Liver (tissue), 9 donors: ENCODE measurements around the gene MAN1A2. TPM values are rescaled to one million over a fixed set of nuclear protein-coding genes. Genes with fewer than 3 reads are reported as not detected.

ENCODE experiments used
- DNase-seq: peaks from one replicate; pipeline ENCODE4 v3.0.0-alpha.2; 2017; ENCODE audit warnings: low spot score
- H3K27ac ChIP-seq, 2 donors: one replicate each; pipeline ENCODE4 v1.7.0; 2013; ENCODE audit warnings: inconsistent platforms in 2 of 2, low read length in 2 of 2, control low read depth in 1 of 2, low read depth in 1 of 2, mild to moderate bottlenecking in 1 of 2
- H3K27me3 ChIP-seq, 4 donors: one replicate each; pipeline versions ENCODE4 v1.6.1 to v1.7.0; 2013; ENCODE audit warnings: low read length in 3 of 4, inconsistent platforms in 1 of 4, mild to moderate bottlenecking in 1 of 4, moderate library complexity in 1 of 4; ENCODE audit not compliant: control insufficient read depth in 4 of 4, insufficient read depth in 4 of 4
- H3K36me3 ChIP-seq, 4 donors: one replicate each; pipeline versions ENCODE4 v1.6.1 to v1.7.0; 2013; ENCODE audit warnings: low read length in 3 of 4, mild to moderate bottlenecking in 3 of 4, low read depth in 1 of 4, moderate library complexity in 1 of 4; ENCODE audit not compliant: control insufficient read depth in 4 of 4, insufficient read depth in 3 of 4
- H3K4me1 ChIP-seq, 4 donors: one replicate each; pipeline versions ENCODE4 v1.6.1 to v1.7.0; 2013; ENCODE audit warnings: low read length in 3 of 4, mild to moderate bottlenecking in 3 of 4, moderate library complexity in 1 of 4; ENCODE audit not compliant: control insufficient read depth in 4 of 4, insufficient read depth in 4 of 4
- H3K4me3 ChIP-seq, 3 donors: one replicate each; pipeline versions ENCODE4 v1.6.1 to v1.7.0; 2013; ENCODE audit warnings: low read length in 3 of 3, control low read depth in 1 of 3, low read depth in 1 of 3, mild to moderate bottlenecking in 1 of 3
- H3K9ac ChIP-seq, 2 donors: one replicate each; pipeline ENCODE4 v1.7.0; 2013; ENCODE audit warnings: low read length in 2 of 2, mild to moderate bottlenecking in 2 of 2, moderate library complexity in 2 of 2, control low read depth in 1 of 2, low read depth in 1 of 2
- H3K9me3 ChIP-seq, 4 donors: one replicate each; pipeline versions ENCODE4 v1.6.1 to v1.7.0; 2013; ENCODE audit warnings: low read length in 3 of 4; ENCODE audit not compliant: control insufficient read depth in 4 of 4
- ATF3 ChIP-seq: IDR thresholded peaks from 2 replicates; pipeline ENCODE4 v1.6.1; 2016; ENCODE audit warnings: antibody characterized with exemption
- CTCF ChIP-seq: fragments of 150-350 bp; IDR thresholded peaks from 2 replicates; pipeline ENCODE4 v1.5.1; 2017; ENCODE audit warnings: improper control_type of control experiment, low read depth, low read length; ENCODE audit not compliant: missing input control
- EGR1 ChIP-seq, 2 donors: IDR thresholded peaks; 2 replicates each; pipeline ENCODE4 v1.6.1; 2016 to 2018; ENCODE audit warnings: antibody characterized with exemption in 2 of 2, low read depth in 2 of 2
- FOXA1 ChIP-seq: IDR thresholded peaks from 2 replicates; pipeline ENCODE4 v1.6.1; 2016; ENCODE audit warnings: antibody characterized with exemption
- FOXA2 ChIP-seq: IDR thresholded peaks from 2 replicates; pipeline ENCODE4 v1.6.1; 2016; ENCODE audit warnings: antibody characterized with exemption
- GABPA ChIP-seq, 2 donors: IDR thresholded peaks in 1 of 2; conservative IDR thresholded peaks in 1 of 2; 2 replicates each; pipeline ENCODE4 v1.6.1; 2016; ENCODE audit warnings: antibody characterized with exemption in 2 of 2, mild to moderate bottlenecking in 1 of 2, moderate library complexity in 1 of 2
- HNF4A ChIP-seq, 2 donors: conservative IDR thresholded peaks; 2 replicates each; pipeline ENCODE4 v1.6.1; 2016; ENCODE audit warnings: antibody characterized with exemption in 2 of 2, mild to moderate bottlenecking in 2 of 2
- HNF4G ChIP-seq: IDR thresholded peaks from 2 replicates; pipeline ENCODE4 v1.6.1; 2016; ENCODE audit warnings: antibody characterized with exemption
- JUND ChIP-seq, 2 donors: IDR thresholded peaks; 2 replicates each; pipeline ENCODE4 v1.6.1; 2016; ENCODE audit warnings: antibody characterized with exemption in 2 of 2
- MAX ChIP-seq: IDR thresholded peaks from 2 replicates; pipeline ENCODE4 v1.6.1; 2016; ENCODE audit warnings: antibody characterized with exemption
- NR2F2 ChIP-seq: IDR thresholded peaks from 2 replicates; pipeline ENCODE4 v1.6.1; 2016; ENCODE audit warnings: antibody characterized with exemption
- RAD21 ChIP-seq, 2 donors: IDR thresholded peaks; 2 replicates each; pipeline ENCODE4 v1.6.1; 2016; ENCODE audit warnings: antibody characterized with exemption in 2 of 2, mild to moderate bottlenecking in 2 of 2
- REST ChIP-seq: IDR thresholded peaks from 2 replicates; pipeline ENCODE4 v1.6.1; 2016; ENCODE audit warnings: antibody characterized with exemption, mild to moderate bottlenecking
- RXRA ChIP-seq, 2 donors: IDR thresholded peaks; 2 replicates each; pipeline ENCODE4 v1.6.1; 2017 to 2018; ENCODE audit warnings: antibody characterized with exemption in 2 of 2, mild to moderate bottlenecking in 1 of 2
- SP1 ChIP-seq: IDR thresholded peaks from 2 replicates; pipeline ENCODE4 v1.6.1; 2018; ENCODE audit warnings: antibody characterized with exemption, mild to moderate bottlenecking
- TAF1 ChIP-seq: conservative IDR thresholded peaks from 2 replicates; pipeline ENCODE4 v1.6.1; 2016; ENCODE audit warnings: antibody characterized with exemption, mild to moderate bottlenecking
- YY1 ChIP-seq: IDR thresholded peaks from 2 replicates; pipeline ENCODE4 v1.6.1; 2016; ENCODE audit warnings: antibody characterized with exemption, mild to moderate bottlenecking
- ZBTB33 ChIP-seq: IDR thresholded peaks from 2 replicates; pipeline ENCODE4 v1.6.1; 2016; ENCODE audit warnings: antibody characterized with exemption
- WGBS: extraction: QIAGEN DNeasy Blood & Tissue Kit; methylation state at CpG from one replicate; pipeline ENCODE4 v1.1.7; 2013; 5-methylcytosine and 5-hydroxymethylcytosine counted together
- polyA plus RNA-seq, 2 donors: library from polyadenylated mRNA; stranded (reverse) in 1 of 2; unstranded in 1 of 2; fragments of 200-250 nt in 1 of 2; fragments of >200 nt in 1 of 2; fragmentation: Nextera tagmentation in 1 of 2; extraction: Ambion mirVana in 1 of 2; gene quantifications; one replicate each; pipeline versions ENCODE4 v1.2.1 to v1.2.3, GENCODE V29; 2013 to 2015
- total RNA-seq, 2 donors: library from RNA; depleted of rRNA; stranded (reverse); fragments of >200 nt; gene quantifications; one replicate each; pipeline ENCODE4 v1.2.3, GENCODE V29; 2014
- donor health status: healthy.
- donor health status: healthy.
- donor health status: healthy.
- donor health status: healthy.
- donor health status: healthy.

Gene MAN1A2
- total and polyA plus RNA-seq, 4 donors = 10.9 to 58.7 (median 25.1) TPM

GRCh38 chr1:117527566-117528102 lies 160.4 kb downstream of the MAN1A2 start:
- H3K4me1 ChIP-seq = peaks cover 3 to 15% (median 10%) of the 10 kb centered on the region in 4 donors
- no peak for DNase-seq
- peak overlapping the region in 1 of 2 donors; percentile 28 for H3K9ac ChIP-seq
- WGBS = 36% methylated on average over 2 of the region's 2 CpGs
- H3K36me3 ChIP-seq = no peaks in the 10 kb centered on the region
- no peak overlapping the region for H3K4me3 ChIP-seq
- peak overlapping the region in 1 of 2 donors; percentile 16 for H3K27ac ChIP-seq
- TF ChIP-seq HNF4A (conservative IDR thresholded peaks at IDR 0.05) (no peak), JUND (IDR thresholded peaks at IDR 0.05) (peak in 1 of 2 donors; percentile 17), HNF4G (no peak), EGR1 (IDR thresholded peaks at IDR 0.05; ENCODE audit: low read depth in 2 of 2) (no peak), FOXA1 (no peak), FOXA2 (no peak), GABPA (IDR thresholded peaks at IDR 0.05 in 1 of 2, conservative IDR thresholded peaks at IDR 0.05 in 1 of 2) (no peak), SP1 (no peak), CTCF (no peak), RAD21 (IDR thresholded peaks at IDR 0.05) (peak in 1 of 2 donors; percentile 4), YY1 (peak; percentile 20), ZBTB33 (no peak)
- H3K9me3 ChIP-seq = no peaks in the 10 kb centered on the region
- no peaks in the 10 kb centered on the region for H3K27me3 ChIP-seq

- peaks cover 3 to 15% (median 10%) of the 10 kb centered on the region in 4 donors for H3K4me1 ChIP-seq
- no peaks in the 10 kb centered on the region for H3K27me3 ChIP-seq
- H3K9ac ChIP-seq = no peak overlapping the region
- no peaks in the 10 kb centered on the region for H3K9me3 ChIP-seq
- WGBS = 54% methylated on average over 3 of the region's 3 CpGs
- TF ChIP-seq FOXA1 (no peak), HNF4G (peak; percentile 23), REST (peak; percentile 51), JUND (IDR thresholded peaks at IDR 0.05) (peak; percentile 61 to 76), MAX (no peak), RAD21 (IDR thresholded peaks at IDR 0.05) (peak; percentile 14 to 46), YY1 (peak; percentile 53), EGR1 (IDR thresholded peaks at IDR 0.05; ENCODE audit: low read depth in 2 of 2) (no peak), ATF3 (peak; percentile 81), ZBTB33 (peak; percentile 29), TAF1 (no peak), GABPA (IDR thresholded peaks at IDR 0.05 in 1 of 2, conservative IDR thresholded peaks at IDR 0.05 in 1 of 2) (no peak), SP1 (peak; percentile 43), RXRA (IDR thresholded peaks at IDR 0.05) (peak in 1 of 2 donors; percentile 62), CTCF (no peak), FOXA2 (no peak), NR2F2 (no peak), HNF4A (conservative IDR thresholded peaks at IDR 0.05) (peak; percentile 46 to 51)
- DNase-seq = no peak
- no peaks in the 10 kb centered on the region for H3K36me3 ChIP-seq
- no peak overlapping the region for H3K4me3 ChIP-seq
- no peak overlapping the region for H3K27ac ChIP-seq
Observed at GRCh38 chr1:117529683-117530082, 162.4 kb downstream of the MAN1A2 start.
